SH-SY5Y (cell line): Measurements from ENCODE around the gene TECR.

ENCODE experiments used
- GATA2 ChIP-seq: IDR thresholded peaks from 2 replicates; pipeline ENCODE4 v1.6.1; 2011; ENCODE audit warnings: mild to moderate bottlenecking, low read depth, low read length
- GATA3 ChIP-seq: IDR thresholded peaks from 2 replicates; pipeline ENCODE4 v1.6.1; 2011; ENCODE audit warnings: low read depth, mild to moderate bottlenecking, low read length, moderate library complexity

DNA sequence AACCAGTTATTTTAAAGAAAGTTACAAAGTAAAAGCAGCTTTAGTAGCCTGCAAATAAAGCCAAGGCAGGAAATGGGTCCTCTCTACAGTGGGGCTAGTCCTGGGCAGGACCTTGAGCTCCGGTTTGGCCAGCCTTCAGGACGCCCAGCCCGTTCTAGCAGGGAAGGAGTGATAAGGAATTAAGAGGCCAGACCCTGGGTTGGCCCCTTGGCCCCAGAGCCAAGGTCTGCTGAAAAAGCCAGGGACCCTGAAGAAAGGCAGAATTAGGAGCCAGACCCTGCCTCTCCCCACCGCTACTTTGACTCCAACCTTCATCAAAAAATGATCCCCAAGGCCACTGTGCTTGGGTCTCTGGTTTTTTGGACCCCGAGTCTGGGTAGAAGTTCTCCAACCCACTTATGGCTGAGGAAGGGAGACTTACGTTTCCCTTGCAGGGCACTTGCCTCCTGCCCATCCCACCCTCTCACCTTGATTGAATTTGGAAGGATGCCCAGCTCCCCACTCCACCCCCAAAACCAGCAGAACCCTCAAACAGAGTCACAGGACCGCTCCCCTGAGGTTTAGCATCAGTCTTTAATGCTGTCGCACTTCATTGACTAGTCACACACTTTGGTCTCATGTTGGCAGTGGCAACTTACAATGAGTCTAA lies 15.1 kb upstream of the TECR start:
- TF ChIP-seq GATA2 (no peak), GATA3 (no peak)
